Psoas muscle (tissue), 8 donors: ENCODE measurements around the gene CLDN4. TPM values are rescaled to one million over a fixed set of nuclear protein-coding genes. Genes with fewer than 3 reads are reported as not detected.

ENCODE experiments used
- ATAC-seq, 4 donors: fragments of 200-7000 bp; cut with Tn5 transposase; one replicate each; pipeline ENCODE4 v1.9.1; 2020; ENCODE audit warnings: moderate library complexity in 3 of 4, mild to moderate bottlenecking in 2 of 4
- DNase-seq, 2 donors: peaks; one replicate each; pipeline ENCODE4 v3.0.0-alpha.2; 2020
- H3K27ac ChIP-seq: fragments of 200-600 bp; one replicate; pipeline ENCODE4 v1.8.0; 2022
- H3K27me3 ChIP-seq, 3 donors: fragments of 200-600 bp in 1 of 3; one replicate each; pipeline versions ENCODE4 v1.6.1 to v1.8.0; 2013 to 2022; ENCODE audit warnings: low read length in 2 of 3, mild to moderate bottlenecking in 2 of 3, moderate library complexity in 1 of 3; ENCODE audit not compliant: insufficient read depth in 3 of 3
- H3K36me3 ChIP-seq, 2 donors: fragments of 200-600 bp in 1 of 2; one replicate each; pipeline versions ENCODE4 v1.6.1 to v1.8.0; 2013 to 2022; ENCODE audit warnings: low read depth in 1 of 2, mild to moderate bottlenecking in 1 of 2, moderate library complexity in 1 of 2; ENCODE audit not compliant: insufficient read depth in 1 of 2
- H3K4me1 ChIP-seq: fragments of 200-600 bp; one replicate; pipeline ENCODE4 v1.8.0; 2022
- H3K4me3 ChIP-seq: fragments of 200-600 bp; one replicate; pipeline ENCODE4 v1.8.0; 2022; ENCODE audit warnings: mild to moderate bottlenecking
- H3K9me3 ChIP-seq: fragments of 200-600 bp; one replicate; pipeline ENCODE4 v1.8.0; 2022
- WGBS, 3 donors: extraction: QIAGEN DNeasy Blood & Tissue Kit; methylation state at CpG; one replicate each; pipeline versions ENCODE4 v1.1.6 to v1.1.7; 2013; 5-methylcytosine and 5-hydroxymethylcytosine counted together
- intact Hi-C, 2 donors: fragments of 100-400 bp; cut with DNase I; formaldehyde crosslinking; loops; one replicate each; pipeline versions ENCODE4 v1.11.0 to v1.14.2; 2022
- polyA plus RNA-seq, 3 donors: library from polyadenylated mRNA; stranded (reverse); fragments of 200-250 nt; gene quantifications; one replicate each; pipeline ENCODE4 v1.2.3, GENCODE V29; 2013
- total RNA-seq, 4 donors: library from RNA; stranded (reverse); fragmentation: NEBNext Ultra II Directional in 2 of 4; extraction: Animal tissue kit (Norgen Biotek cat#: 25700) in 2 of 4; gene quantifications; one replicate each; pipeline versions ENCODE4 v1.2.1 to v1.2.4, GENCODE V29; 2021 to 2023
- TF ChIP-seq, protein P1 (sequence below): fragments of 200-600 bp; IDR thresholded peaks from one replicate; pipeline ENCODE4 v1.8.0; 2022; ENCODE audit warnings: antibody characterized with exemption
- donor health status: healthy with polysubstance abuse.
- donor health status: DM: no; HTN: no; CAD: no; lungs with moderate emphysema.
- donor health status: Bipolar disorder and iron deficiency.
- donor health status: healthy.
- donor health status: DM: yes; HTN: yes; CAD: no.
- donor health status: DM: no; HTN: no; CAD: no.
- donor health status: DM: no; HTN: no; CAD: no.
- donor health status: DM: yes; HTN: yes; CAD: no.

CLDN4 gene
- total and polyA plus RNA-seq, 7 donors: 0.10 to 0.16 (median 0.15) TPM; not detected in 3

DNA sequence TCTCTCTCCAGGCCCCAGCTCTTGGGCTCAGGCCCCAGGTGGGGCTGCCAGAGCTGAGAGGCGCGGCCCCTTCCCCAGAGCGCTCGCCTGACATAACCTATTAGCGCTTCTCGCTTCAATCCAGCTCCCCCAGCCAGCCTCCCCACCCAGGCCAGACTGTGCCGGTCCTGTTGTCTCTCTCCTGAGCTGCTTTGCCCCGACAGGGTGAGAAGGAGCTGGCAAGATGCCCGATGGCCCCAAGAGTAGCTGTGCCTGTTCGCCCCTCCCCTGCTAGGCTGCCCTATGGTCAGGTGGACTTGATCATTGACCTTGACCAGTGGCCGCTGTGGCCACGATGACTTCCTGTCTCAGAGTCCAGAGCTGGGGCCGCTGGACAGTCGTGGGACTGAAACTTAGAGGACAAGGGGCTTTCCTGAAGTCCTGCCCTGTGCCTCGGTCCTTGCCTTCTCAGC, 39.3 kb downstream of the CLDN4 start:
- TF ChIP-seq, protein P1, sequence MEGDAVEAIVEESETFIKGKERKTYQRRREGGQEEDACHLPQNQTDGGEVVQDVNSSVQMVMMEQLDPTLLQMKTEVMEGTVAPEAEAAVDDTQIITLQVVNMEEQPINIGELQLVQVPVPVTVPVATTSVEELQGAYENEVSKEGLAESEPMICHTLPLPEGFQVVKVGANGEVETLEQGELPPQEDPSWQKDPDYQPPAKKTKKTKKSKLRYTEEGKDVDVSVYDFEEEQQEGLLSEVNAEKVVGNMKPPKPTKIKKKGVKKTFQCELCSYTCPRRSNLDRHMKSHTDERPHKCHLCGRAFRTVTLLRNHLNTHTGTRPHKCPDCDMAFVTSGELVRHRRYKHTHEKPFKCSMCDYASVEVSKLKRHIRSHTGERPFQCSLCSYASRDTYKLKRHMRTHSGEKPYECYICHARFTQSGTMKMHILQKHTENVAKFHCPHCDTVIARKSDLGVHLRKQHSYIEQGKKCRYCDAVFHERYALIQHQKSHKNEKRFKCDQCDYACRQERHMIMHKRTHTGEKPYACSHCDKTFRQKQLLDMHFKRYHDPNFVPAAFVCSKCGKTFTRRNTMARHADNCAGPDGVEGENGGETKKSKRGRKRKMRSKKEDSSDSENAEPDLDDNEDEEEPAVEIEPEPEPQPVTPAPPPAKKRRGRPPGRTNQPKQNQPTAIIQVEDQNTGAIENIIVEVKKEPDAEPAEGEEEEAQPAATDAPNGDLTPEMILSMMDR: no peak
- no peak for DNase-seq
- intact Hi-C loops: no loop called here

DNA sequence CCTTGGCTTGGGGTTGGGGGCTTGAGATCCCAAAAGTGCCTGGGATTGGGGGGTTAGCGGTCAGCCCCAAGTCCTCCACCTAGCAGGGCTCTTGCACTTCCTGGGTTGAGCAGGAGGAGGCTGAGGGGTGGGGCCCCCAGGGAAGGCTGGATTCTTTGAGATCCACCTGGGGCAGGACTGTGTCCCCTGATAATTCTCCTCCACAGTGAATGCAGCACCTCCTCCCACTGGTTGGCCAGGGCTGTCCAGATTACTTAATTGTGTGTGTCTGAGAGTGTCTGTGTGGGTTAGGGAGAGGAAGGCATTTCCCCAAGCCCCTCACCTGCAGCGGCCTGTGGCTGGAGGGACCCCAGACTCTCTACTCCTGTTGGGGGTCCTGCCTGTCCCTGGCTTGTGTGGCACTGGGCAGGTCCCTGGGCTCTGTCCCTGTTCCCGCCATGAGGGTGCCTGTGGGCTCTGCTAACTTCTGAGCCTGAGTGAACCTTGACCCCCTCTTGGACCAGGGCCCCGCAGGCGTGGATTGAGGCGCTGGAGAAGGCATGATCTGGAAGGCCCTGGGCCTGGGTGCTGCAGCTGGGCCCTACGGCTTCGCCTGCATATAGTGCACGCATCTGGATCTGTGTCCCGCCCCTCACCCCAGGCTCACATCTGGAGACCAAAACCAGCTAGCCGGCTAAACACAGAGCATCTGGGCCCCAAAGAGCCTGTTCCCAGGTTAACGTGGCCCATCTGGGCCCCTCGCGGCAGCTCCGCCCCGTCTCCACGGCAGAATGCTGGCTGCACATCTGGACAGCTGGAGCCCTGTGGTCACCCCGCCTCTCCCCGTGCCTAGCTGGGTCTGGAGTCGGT, 40.6 kb downstream of the CLDN4 start:
- Histone ChIP-seq H3K4me1 (peaks cover 2% of the 10 kb centered on the region), H3K27ac (no peak overlapping the region), H3K4me3 (no peak overlapping the region), H3K27me3 (no peaks in the 10 kb centered on the region), H3K9me3 (no peaks in the 10 kb centered on the region), H3K36me3 (no peaks in the 10 kb centered on the region)
- ATAC-seq: peak in 3 of 4 donors; percentile 30 to 57 (median 57)
- DNase-seq: peak; percentile 35 to 72
- intact Hi-C loops: no loop called here
- TF ChIP-seq, protein P1: no peak
- WGBS, 3 donors: 55 to 75% (median 60%) methylated on average over 20 of the region's 20 CpGs

More for the DNA sequence above, 39.3 kb downstream of the CLDN4 start:
- Histone ChIP-seq H3K27me3 (no peaks in the 10 kb centered on the region), H3K4me3 (no peak overlapping the region), H3K36me3 (no peaks in the 10 kb centered on the region), H3K9me3 (no peaks in the 10 kb centered on the region), H3K27ac (no peak overlapping the region), H3K4me1 (peaks cover 2% of the 10 kb centered on the region)
- WGBS, 3 donors: 67 to 77% (median 72%) methylated on average over 15 of the region's 15 CpGs
- ATAC-seq: no peak

DNA sequence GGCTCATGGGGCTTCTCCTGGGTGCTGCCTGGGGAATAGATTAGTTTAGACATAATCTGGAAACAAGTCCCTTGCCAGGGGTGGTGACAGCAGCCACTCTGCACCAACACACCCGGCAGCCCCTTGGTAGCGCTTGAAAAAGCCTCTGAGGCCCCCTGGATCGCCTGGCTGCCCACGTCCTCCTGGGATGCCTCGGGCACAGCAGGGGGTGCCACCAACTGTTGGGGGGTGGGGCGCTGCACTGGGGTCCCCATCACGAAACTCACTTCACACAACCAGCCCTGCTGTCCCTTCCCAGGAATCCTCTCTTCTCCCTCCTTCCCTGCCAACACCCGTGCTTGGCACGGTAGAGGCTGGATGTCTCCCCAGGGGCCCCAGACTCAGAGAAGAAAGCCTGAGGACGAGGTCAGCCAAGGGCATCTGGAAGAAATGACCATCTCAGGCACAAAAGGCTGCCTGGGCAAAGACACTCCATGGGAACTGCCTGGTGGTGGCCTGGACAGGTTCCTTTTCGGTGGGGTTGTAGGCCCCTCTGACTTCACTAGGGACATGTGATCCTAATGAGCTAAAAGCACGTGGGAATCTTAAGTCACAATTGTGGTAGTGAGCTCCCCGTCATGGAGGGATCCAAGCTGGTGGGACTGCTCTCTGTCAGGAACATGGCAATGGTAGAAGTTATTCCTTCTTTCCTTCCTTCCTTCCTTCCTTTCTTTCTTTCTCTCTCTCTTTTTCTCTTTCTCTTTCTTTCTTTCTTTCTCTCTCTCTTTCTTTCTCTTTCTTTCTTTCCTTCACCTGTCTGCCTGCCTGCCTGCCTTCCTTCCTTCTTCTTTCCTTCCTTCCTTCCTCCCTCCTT, 41.5 kb downstream of the CLDN4 start:
- Histone ChIP-seq H3K9me3 (no peaks in the 10 kb centered on the region), H3K4me1 (peaks cover 2% of the 10 kb centered on the region), H3K36me3 (no peaks in the 10 kb centered on the region), H3K4me3 (no peak overlapping the region), H3K27ac (no peak overlapping the region), H3K27me3 (no peaks in the 10 kb centered on the region)
- DNase-seq (no peak), ATAC-seq (peak in 1 of 4 donors; percentile 39)
- TF ChIP-seq, protein P1: no peak
- 43 to 69% (median 43%) methylated on average over 13 of the region's 13 CpGs for WGBS, 3 donors
- intact Hi-C loops: no loop called here

DNA sequence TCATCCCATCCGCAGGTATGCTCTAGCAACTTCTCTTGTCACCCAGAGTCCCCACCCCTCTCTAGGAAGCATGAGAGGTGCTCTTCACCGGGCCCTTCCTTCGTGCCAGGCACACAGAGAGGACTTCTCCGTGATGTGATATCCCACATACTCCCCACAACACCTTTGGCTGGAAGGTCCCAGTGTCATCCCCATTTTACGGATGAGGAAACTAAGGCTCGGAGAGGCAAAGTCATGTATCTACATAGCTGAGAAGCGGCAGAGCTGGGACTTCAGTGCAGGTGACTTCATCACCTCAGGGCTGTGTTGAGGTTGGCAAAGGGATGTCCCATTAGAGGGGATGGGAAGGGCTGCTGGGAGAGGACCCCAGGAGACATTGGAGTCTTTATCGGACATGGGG, 45.6 kb downstream of the CLDN4 start:
- intact Hi-C loops: no loop called here
- H3K27ac ChIP-seq: no peak overlapping the region
- H3K4me3 ChIP-seq: no peak overlapping the region
- no peak for DNase-seq
- no peak for ATAC-seq
- H3K36me3 ChIP-seq: no peaks in the 10 kb centered on the region
- TF ChIP-seq, protein P1: no peak
- peaks cover 0 to 14% (median 0%) of the 10 kb centered on the region in 3 donors for H3K27me3 ChIP-seq
- H3K4me1 ChIP-seq: peaks cover 9% of the 10 kb centered on the region
- WGBS, 3 donors: 96 to 97% (median 96%) methylated on average over 8 of the region's 8 CpGs
- no peaks in the 10 kb centered on the region for H3K9me3 ChIP-seq
